ENCODE data around the gene BICRAL.
A peak's percentile ranks its signal among the peaks of the same experiment; 100 is the strongest.
"Not testable (repeated sequence)": the region's sequence is repeated elsewhere in the genome, so short reads cannot be mapped to it uniquely, and the experiment has no call there.

BICRAL gene

DNA sequence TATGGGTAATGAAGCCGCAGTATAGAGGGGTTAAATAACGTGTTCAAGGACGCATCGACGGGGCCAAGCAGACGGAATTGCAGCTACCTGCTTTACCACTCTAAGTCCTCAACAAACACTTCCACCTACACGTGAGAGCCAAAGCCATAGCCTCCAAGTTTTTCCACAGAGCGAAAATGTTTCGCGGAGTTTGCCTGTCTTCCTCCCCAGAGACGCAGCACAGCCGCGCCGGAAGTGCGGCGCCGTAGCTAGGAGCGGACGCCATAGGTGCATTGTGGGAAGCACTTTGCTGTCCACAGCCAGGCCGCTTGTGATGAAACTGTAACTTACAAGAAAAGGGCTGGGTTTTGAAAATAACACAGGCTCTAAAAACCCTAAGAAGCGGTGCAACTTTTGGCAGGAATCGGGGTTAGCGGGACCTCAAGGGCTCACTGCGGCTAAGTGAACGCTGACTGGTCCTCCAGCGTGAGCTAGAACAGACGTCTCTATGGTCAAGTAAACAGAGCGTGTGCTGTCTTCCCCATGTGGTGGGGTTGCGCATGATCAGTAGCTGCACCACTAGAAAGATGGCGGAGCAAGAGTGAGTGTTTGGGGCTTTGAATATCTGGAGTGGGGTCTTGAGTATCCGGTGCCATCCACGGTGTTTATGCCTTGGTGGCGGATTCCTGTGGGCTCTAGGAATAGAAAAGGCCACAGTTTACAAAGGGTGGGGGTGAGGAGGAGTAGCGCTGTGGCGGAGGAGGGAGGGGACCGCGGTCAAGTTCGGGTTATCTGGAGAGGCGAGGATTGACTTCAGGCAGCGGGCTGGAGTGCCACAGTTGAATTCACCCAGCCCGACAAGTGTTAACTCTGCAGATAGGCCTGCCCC, 97.8 kb downstream of the BICRAL start, which contains the start of gene RPL7L1:
Gene RPL7L1, plus strand, starts transcription at position 245 of the 868 bp plus-strand sequence. Its CDS starts 295 bp downstream, at position 540.
- FAIRE-seq (no peak), DNase-seq (ENCODE audit: insufficient read length, low spot score) (peak; percentile 66)
- TF ChIP-seq, protein P1, sequence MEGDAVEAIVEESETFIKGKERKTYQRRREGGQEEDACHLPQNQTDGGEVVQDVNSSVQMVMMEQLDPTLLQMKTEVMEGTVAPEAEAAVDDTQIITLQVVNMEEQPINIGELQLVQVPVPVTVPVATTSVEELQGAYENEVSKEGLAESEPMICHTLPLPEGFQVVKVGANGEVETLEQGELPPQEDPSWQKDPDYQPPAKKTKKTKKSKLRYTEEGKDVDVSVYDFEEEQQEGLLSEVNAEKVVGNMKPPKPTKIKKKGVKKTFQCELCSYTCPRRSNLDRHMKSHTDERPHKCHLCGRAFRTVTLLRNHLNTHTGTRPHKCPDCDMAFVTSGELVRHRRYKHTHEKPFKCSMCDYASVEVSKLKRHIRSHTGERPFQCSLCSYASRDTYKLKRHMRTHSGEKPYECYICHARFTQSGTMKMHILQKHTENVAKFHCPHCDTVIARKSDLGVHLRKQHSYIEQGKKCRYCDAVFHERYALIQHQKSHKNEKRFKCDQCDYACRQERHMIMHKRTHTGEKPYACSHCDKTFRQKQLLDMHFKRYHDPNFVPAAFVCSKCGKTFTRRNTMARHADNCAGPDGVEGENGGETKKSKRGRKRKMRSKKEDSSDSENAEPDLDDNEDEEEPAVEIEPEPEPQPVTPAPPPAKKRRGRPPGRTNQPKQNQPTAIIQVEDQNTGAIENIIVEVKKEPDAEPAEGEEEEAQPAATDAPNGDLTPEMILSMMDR (IDR thresholded peaks at IDR 0.05; ENCODE audit: insufficient read depth, missing control alignments): no peak

DNA sequence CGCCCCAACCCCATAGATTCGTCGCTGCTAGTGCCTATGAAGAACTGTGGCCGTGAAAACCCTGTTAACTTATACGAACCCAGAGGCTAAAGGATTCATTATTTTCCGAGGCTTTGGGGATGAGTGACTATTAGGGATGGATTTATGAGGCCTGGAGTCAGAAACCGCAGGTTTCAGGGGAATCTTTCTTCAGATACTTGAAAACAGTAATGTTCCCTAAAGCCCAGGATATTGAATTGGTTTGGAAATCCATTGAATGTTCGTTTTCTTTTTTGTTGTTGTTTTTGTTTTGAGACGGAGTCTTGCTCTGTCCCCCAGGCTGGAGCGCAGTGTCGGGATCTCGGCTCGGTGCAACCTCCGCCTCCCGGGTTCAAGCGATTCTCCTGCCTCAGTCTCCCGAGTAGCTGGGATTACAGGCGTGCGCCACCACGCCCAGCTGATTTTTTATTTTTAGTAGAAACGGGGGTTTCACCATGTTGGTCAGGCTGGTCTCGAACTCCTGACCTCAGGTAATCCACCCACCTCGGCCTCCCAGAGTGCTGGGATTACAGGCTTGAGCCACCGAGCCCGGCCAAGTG, 98.5 kb downstream of the BICRAL start:
- not testable (repeated sequence) for DNase-seq (ENCODE audit: insufficient read length, low spot score); FAIRE-seq

DNA sequence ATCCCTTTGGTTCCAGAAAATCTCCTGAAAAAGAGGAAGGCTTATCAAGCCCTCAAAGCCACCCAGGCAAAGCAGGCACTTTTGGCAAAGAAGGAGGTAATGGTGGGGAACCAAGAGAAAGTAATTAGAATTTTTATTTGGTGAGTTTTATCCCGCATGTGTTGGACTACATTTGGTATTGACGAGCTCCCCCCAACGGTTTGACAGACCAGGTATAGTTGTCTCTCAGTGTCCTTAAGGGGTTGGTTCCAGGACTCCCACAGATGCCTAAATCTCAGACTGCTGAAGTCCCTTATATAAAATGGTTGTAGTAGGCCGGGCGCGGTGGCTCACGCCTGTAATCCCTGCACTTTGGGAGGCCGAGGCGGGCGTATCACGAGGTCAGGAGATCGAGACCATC, 99.0 kb downstream of the BICRAL start:
- TF ChIP-seq, protein P1 (IDR thresholded peaks at IDR 0.05; ENCODE audit: insufficient read depth, missing control alignments): peak; percentile 2
- FAIRE-seq; DNase-seq (ENCODE audit: insufficient read length, low spot score): not testable (repeated sequence)

- no peak for DNase-seq (ENCODE audit: insufficient read length, low spot score)
- no peak for FAIRE-seq
- TF ChIP-seq, protein P1 (IDR thresholded peaks at IDR 0.05; ENCODE audit: insufficient read depth, missing control alignments): no peak
These were observed 103.8 kb downstream of the BICRAL start for GRCh38 chr6:42885702-42886101.

- not testable (repeated sequence) for FAIRE-seq; DNase-seq (ENCODE audit: insufficient read length, low spot score)
These were observed 106.3 kb downstream of the BICRAL start for GRCh38 chr6:42888201-42888600.

DNA sequence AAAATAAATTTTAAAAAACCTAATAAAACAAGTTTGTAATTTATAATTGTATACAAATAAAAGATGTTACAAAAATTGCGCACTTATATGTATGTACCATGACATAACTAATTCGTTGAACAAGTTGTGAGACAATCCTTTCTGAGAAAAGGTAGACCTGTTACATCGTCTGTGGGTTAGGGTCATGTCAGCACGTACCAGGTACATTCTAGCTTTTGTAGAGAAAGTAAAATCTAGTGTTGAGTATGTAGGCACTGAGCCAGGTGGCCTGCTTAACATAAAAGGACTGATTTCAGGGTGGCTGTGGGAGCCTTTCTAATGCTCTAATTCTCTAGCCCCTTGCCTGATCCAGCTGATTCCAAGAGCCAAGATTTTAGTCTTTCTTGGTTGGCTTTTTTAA, 108.0 kb downstream of the BICRAL start:
- FAIRE-seq: no peak
- no peak for DNase-seq (ENCODE audit: insufficient read length, low spot score)
- TF ChIP-seq, protein P1 (IDR thresholded peaks at IDR 0.05; ENCODE audit: insufficient read depth, missing control alignments): no peak

DNA sequence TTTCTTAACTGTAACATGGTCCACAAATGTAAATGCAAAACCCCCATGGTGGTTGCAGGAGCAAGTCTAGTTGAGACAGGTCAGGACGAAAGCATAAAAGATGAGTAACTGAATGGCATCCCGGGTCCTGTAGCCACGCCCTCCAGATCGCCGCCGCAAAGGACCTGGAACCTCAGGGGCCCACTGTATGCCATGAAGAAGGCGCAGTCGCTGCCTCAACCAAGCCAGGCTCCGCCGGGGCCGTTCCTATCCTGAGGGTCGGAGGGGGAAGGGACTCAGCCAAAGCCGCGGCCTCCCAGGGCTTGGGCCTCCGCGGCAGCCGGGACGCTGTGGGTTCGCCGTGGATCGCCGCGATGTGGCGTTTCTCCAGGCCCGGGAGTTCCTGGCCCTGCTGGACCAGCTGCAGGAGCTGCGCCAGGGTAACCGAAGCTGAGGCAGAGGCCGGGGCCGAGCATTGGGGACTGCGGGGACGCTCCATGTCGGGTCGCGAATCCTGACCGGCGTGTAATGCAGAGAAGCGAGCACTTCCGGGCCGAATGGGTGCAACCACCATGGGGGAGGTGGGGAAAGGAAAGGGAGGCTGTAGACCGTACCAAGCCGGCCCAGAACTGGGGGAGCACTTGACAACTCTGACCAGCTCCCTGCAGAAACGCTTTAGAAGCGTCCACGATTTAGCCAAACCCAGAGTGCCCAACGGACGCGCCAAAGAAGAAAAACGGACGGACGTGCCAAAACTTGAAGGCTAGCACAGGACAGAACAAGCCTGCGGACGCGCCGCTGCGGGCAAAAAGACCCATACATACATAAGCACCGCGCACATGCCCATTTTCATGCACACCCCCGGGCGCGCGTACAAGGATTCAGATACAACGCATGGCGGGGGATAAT, 108.7 kb downstream of the BICRAL start:
- TF ChIP-seq, protein P1 (IDR thresholded peaks at IDR 0.05; ENCODE audit: insufficient read depth, missing control alignments): no peak
- peak; percentile 88 for DNase-seq (ENCODE audit: insufficient read length, low spot score)
- no peak for FAIRE-seq

Data from D721Med (cell line).